SJSA1 (cell line): ENCODE measurements around the gene MAB21L1. TPM values are rescaled to one million over a fixed set of nuclear protein-coding genes. Genes with fewer than 3 reads are reported as not detected.

ENCODE experiments used
- DNase-seq, 2 experiments: peaks; one replicate each; pipeline ENCODE4 v3.0.0-alpha.2; 2015 to 2020; ENCODE audit warnings: low spot score in 2 of 2, low read depth in 1 of 2
- H3K27ac ChIP-seq: fragments of 250-450 bp; sonication (Bioruptor Pico); 2 replicates; pipeline ENCODE4 v1.5.1; 2020; ENCODE audit warnings: mild to moderate bottlenecking, moderate library complexity
- H3K27me3 ChIP-seq: fragments of 250-450 bp; sonication (Bioruptor Pico); replicated peaks from 2 replicates; pipeline ENCODE4 v1.5.1; 2020; ENCODE audit warnings: mild to moderate bottlenecking, moderate library complexity
- H3K36me3 ChIP-seq: fragments of 250-450 bp; sonication (Bioruptor Pico); 2 replicates; pipeline ENCODE4 v1.5.1; 2020; ENCODE audit warnings: mild to moderate bottlenecking
- H3K4me1 ChIP-seq: fragments of 250-450 bp; sonication (Bioruptor Pico); replicated peaks from 2 replicates; pipeline ENCODE4 v1.6.1; 2021; ENCODE audit warnings: mild to moderate bottlenecking
- H3K4me3 ChIP-seq: fragments of 250-450 bp; sonication (Bioruptor Pico); 2 replicates; pipeline ENCODE4 v1.5.1; 2020; ENCODE audit warnings: mild to moderate bottlenecking
- H3K9me3 ChIP-seq: fragments of 250-450 bp; sonication (Bioruptor Pico); replicated peaks from 2 replicates; pipeline ENCODE4 v1.5.1; 2020; ENCODE audit warnings: mild to moderate bottlenecking
- total RNA-seq: library from RNA; depleted of rRNA; stranded (reverse); fragments of >200 nt; shearing (Covaris generic); gene quantifications from 2 replicates; pipeline ENCODE4 v1.2.3, GENCODE V29; 2014

Gene MAB21L1
- total RNA-seq, 1 experiment from 2014 or later, result 3.7 TPM

GRCh38 chr13:35496761-35497386 is 20.4 kb upstream of the MAB21L1 start:
- Histone ChIP-seq H3K4me3 (no peak overlapping the region), H3K36me3 (no peaks in the 10 kb centered on the region), H3K27me3 (no peaks in the 10 kb centered on the region), H3K9me3 (no peaks in the 10 kb centered on the region), H3K27ac (no peak overlapping the region), H3K4me1 (no peaks in the 10 kb centered on the region)
- no peak for DNase-seq

- Histone ChIP-seq H3K4me1 (no peaks in the 10 kb centered on the region), H3K4me3 (no peak overlapping the region), H3K9me3 (no peaks in the 10 kb centered on the region), H3K36me3 (no peaks in the 10 kb centered on the region), H3K27ac (no peak overlapping the region), H3K27me3 (no peaks in the 10 kb centered on the region)
- no peak for DNase-seq
These were observed 19.5 kb upstream of the MAB21L1 start for GRCh38 chr13:35496006-35496405.

- H3K36me3 ChIP-seq, result no peaks in the 10 kb centered on the region
- DNase-seq, result no peak
- no peaks in the 10 kb centered on the region for H3K9me3 ChIP-seq
- H3K27me3 ChIP-seq, result no peaks in the 10 kb centered on the region; the same call in 1 of the 2 replicates
- H3K27ac ChIP-seq, result no peak overlapping the region
- no peaks in the 10 kb centered on the region for H3K4me1 ChIP-seq
- H3K4me3 ChIP-seq, result no peak overlapping the region
These were observed 12.6 kb upstream of the MAB21L1 start for GRCh38 chr13:35489050-35489449.

- no peak overlapping the region for H3K4me3 ChIP-seq
- no peaks in the 10 kb centered on the region for H3K9me3 ChIP-seq
- H3K36me3 ChIP-seq, result no peaks in the 10 kb centered on the region
- no peaks in the 10 kb centered on the region for H3K4me1 ChIP-seq
- DNase-seq, result no peak
- no peaks in the 10 kb centered on the region; the same call in 1 of the 2 replicates for H3K27me3 ChIP-seq
- H3K27ac ChIP-seq, result no peak overlapping the region
These were observed 8.9 kb upstream of the MAB21L1 start for GRCh38 chr13:35485424-35485823.

- Histone ChIP-seq H3K4me3 (no peak overlapping the region), H3K9me3 (no peaks in the 10 kb centered on the region), H3K4me1 (no peaks in the 10 kb centered on the region), H3K36me3 (no peaks in the 10 kb centered on the region), H3K27ac (no peak overlapping the region), H3K27me3 (no peaks in the 10 kb centered on the region; the same call in 1 of the 2 replicates)
- no peak for DNase-seq
These were observed 7.9 kb upstream of the MAB21L1 start for GRCh38 chr13:35484384-35484783.

- no peaks in the 10 kb centered on the region for H3K4me1 ChIP-seq
- no peak for DNase-seq
- H3K4me3 ChIP-seq, result no peak overlapping the region
- H3K9me3 ChIP-seq, result no peaks in the 10 kb centered on the region
- no peaks in the 10 kb centered on the region for H3K36me3 ChIP-seq
- no peaks in the 10 kb centered on the region; the same call in 1 of the 2 replicates for H3K27me3 ChIP-seq
- H3K27ac ChIP-seq, result no peak overlapping the region
These were observed 7.3 kb upstream of the MAB21L1 start for GRCh38 chr13:35483761-35484160.

- DNase-seq, result no peak
- no peaks in the 10 kb centered on the region for H3K4me1 ChIP-seq
- no peak overlapping the region for H3K4me3 ChIP-seq
- H3K27ac ChIP-seq, result no peak overlapping the region
- H3K27me3 ChIP-seq, result no peaks in the 10 kb centered on the region; the same call in 1 of the 2 replicates
- no peaks in the 10 kb centered on the region for H3K9me3 ChIP-seq
- no peaks in the 10 kb centered on the region for H3K36me3 ChIP-seq
These were observed 6.0 kb upstream of the MAB21L1 start for GRCh38 chr13:35482527-35482926.

GRCh38 chr13:35481777-35482176 is 5.3 kb upstream of the MAB21L1 start:
- Histone ChIP-seq H3K27me3 (no peaks in the 10 kb centered on the region; the same call in 1 of the 2 replicates), H3K4me3 (no peak overlapping the region), H3K27ac (no peak overlapping the region), H3K9me3 (no peaks in the 10 kb centered on the region), H3K4me1 (no peaks in the 10 kb centered on the region), H3K36me3 (no peaks in the 10 kb centered on the region)
- DNase-seq, result no peak

GRCh38 chr13:35480346-35480745 is 3.9 kb upstream of the MAB21L1 start:
- no peak overlapping the region for H3K27ac ChIP-seq
- no peak for DNase-seq
- no peaks in the 10 kb centered on the region for H3K4me1 ChIP-seq
- no peak overlapping the region for H3K4me3 ChIP-seq
- H3K27me3 ChIP-seq, result no peaks in the 10 kb centered on the region; the same call in 1 of the 2 replicates
- H3K9me3 ChIP-seq, result no peaks in the 10 kb centered on the region
- H3K36me3 ChIP-seq, result 0 out of 2 replicates have a peak, but pooled peaks cover 4% of the 10 kb centered on the region

- H3K9me3 ChIP-seq, result no peaks in the 10 kb centered on the region
- DNase-seq, result no peak
- 0 out of 2 replicates have a peak, but pooled peaks cover 4% of the 10 kb centered on the region for H3K36me3 ChIP-seq
- peaks cover under 1% of the 10 kb centered on the region; the same call in 1 of the 2 replicates for H3K27me3 ChIP-seq
- no peak overlapping the region for H3K4me3 ChIP-seq
- no peaks in the 10 kb centered on the region for H3K4me1 ChIP-seq
- no peak overlapping the region for H3K27ac ChIP-seq
These were observed 3.2 kb upstream of the MAB21L1 start for GRCh38 chr13:35479706-35480105.

- H3K9me3 ChIP-seq, result no peaks in the 10 kb centered on the region
- peaks cover 5% of the 10 kb centered on the region; the same call in 1 of the 2 replicates for H3K27me3 ChIP-seq
- H3K4me1 ChIP-seq, result no peaks in the 10 kb centered on the region
- H3K36me3 ChIP-seq, result 0 out of 2 replicates have a peak, but pooled peaks cover 4% of the 10 kb centered on the region
- no peak overlapping the region for H3K4me3 ChIP-seq
- no peak for DNase-seq
- H3K27ac ChIP-seq, result no peak overlapping the region
These were observed 2.6 kb upstream of the MAB21L1 start for GRCh38 chr13:35479038-35479492.

GRCh38 chr13:35478271-35479037 is 2.0 kb upstream of the MAB21L1 start:
- Histone ChIP-seq H3K27me3 (peaks cover 5% of the 10 kb centered on the region; the same call in 1 of the 2 replicates), H3K4me3 (no peak overlapping the region), H3K27ac (no peak overlapping the region)

GRCh38 chr13:35477386-35477946 is 977 bp upstream of the MAB21L1 start:
- H3K27me3 ChIP-seq, result peaks cover 5% of the 10 kb centered on the region; the same call in 1 of the 2 replicates
- H3K27ac ChIP-seq, result no peak overlapping the region
- H3K4me1 ChIP-seq, result no peaks in the 10 kb centered on the region
- H3K9me3 ChIP-seq, result no peaks in the 10 kb centered on the region
- H3K36me3 ChIP-seq, result 0 out of 2 replicates have a peak, but pooled peaks cover 4% of the 10 kb centered on the region
- H3K4me3 ChIP-seq, result no peak overlapping the region
- no peak for DNase-seq

More at GRCh38 chr13:35478271-35479037, 2.0 kb upstream of the MAB21L1 start:
- H3K9me3 ChIP-seq, result no peaks in the 10 kb centered on the region
- no peaks in the 10 kb centered on the region for H3K4me1 ChIP-seq
- H3K36me3 ChIP-seq, result 0 out of 2 replicates have a peak, but pooled peaks cover 4% of the 10 kb centered on the region
- DNase-seq, result no peak
